NCI-H345 (cell line): ENCODE measurements around the gene METTL14.

Experiments
- DNase-seq: peaks from one replicate; lab custom pipeline; 2025; lab: John Stamatoyannopoulos, UW

METTL14 gene

DNA sequence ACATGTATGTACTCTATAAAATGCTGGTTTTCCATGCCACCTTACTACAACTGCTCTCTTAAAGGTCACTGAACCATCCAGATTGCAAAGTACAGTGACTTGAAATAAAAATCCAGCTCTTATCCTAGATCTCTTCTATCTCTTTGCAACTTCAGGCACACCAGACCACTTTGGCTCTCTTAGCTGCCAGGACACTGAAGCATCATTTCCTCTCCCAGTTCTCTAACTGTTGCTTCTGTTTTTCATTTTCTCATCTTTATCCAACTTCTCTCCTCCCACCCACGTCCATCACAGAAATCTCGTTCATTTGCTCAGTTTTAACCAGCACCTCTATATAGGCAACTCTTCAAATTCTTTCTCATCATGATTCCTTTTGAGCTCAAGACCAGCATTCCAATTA, 74.3 kb downstream of the METTL14 start:
- no peak for DNase-seq

DNA sequence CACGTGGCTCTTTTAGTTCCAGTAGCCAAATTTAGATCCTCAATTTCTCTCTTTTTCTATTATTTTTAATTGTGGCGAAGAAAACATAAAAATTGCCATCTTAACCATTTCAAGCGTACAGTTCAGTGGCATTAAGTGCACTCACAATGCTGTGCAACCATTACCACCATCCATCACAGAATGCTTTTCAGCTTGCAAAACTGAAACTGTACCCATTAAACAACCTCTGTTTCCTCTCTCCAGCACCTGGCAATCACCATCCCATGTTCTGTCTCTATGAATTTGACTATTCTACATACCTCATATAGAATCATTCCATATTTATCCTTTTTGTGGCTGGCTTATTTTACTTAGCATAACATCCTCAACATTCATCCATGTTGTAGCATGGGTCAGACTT, 74.9 kb downstream of the METTL14 start:
- no peak for DNase-seq

DNA sequence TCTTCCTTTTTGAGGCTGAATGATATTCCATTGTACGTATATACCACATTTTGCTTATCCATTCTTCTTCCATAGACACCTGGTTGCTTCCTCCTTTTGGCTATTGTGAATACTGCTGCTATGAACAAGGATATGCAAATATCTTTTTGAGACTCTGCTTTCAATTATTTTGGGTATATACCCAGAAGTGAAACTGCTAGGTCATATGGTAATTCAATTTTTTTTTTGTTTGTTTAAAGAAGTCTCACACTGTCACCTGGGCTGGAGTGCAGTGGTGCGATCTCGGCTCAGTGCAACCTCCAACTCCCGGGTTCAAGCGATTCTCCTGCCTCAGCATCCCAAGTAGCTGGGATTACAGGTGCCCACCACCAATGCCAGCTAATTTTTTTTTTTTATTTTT, 75.3 kb downstream of the METTL14 start:
- DNase-seq = no peak

DNA sequence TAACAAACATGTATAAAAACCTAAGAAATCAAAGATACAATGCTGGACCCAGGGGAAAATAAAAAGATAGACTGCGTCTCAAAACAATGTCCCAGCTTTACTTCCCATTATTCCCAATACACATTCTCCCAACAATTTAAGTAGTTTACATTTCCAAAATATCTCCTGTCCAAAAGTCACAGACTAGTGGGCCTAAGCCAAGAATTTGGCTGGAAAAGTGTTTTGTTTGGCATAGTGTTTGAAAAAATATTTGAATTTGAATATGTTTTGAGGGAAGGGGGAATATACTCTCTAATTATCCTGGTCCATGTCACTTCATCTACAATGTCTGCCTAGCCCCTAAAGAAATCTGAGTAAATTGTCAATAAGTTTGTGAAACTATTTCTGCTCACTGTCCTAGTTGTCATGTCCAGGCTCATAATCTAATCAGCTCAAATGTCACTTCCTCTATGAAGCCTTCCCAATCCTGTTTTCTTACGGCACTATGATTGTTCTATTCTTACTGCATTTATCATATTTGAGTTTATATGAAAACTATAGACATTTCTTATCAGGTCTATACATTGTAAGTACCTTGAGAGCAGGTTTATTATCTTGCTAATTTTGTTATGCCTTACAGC, 76.3 kb downstream of the METTL14 start:
- no peak for DNase-seq

DNA sequence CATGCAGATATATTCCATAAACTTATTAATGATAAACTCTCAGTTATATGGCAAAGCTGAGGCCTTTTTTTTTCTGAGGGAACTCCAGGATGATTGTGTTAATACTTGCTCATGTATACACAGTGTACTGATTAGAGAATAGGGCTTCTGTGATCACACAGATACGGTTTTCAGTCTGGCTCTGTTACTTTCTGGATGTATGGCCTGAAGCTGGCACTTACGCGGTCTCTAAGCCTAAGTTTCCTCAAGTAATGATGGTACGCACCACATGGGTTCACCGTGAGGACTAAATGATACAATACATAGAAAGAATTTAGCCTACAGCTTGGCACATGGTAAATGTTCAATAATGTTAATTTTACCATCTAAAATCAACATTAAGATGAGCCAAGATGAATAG, 77.0 kb downstream of the METTL14 start:
- no peak for DNase-seq

- no peak for DNase-seq
Measured at GRCh38 chr4:118762730-118763477, 77.7 kb downstream of the METTL14 start.
